Measurements from ENCODE around the gene SIRT2.
"Not testable (repeated sequence)": the region's sequence is repeated elsewhere in the genome, so short reads cannot be mapped to it uniquely, and the experiment has no call there.

Gene SIRT2

DNA sequence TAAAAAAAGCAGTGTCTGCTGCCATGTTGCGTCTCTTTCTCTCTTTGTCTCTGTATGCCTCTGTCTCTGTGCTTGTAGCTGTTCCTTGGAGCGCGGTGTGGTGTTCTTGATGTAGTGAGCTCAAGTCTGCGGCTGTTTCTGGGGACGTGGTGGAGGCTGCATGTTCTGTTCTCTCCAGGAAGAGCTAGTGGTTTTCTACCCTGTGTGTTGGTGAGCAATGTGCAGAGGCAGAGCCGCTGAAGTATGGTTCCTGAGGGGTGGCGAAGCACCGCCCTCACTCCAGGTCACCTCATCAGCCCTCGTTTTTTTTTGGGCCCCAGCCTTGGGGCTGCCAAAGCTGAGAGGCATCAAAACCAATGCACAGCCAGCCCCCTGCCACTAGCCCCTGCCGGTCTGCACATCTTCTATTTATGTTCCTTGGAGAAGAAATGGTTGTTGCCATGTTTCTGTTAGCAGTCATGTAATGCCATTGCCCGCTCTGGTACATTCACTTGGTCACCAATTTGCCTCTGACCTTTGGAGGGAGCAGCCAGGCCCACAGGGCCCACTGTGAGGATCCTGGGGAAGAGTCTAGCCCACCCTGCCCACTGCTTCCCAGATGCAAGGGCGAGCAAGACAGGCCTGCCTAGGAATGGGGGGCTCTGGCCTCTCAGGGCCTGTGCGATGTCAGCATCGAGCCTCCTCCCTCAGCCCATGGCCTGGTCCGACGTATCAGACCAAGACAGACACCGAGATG, 56.8 kb downstream of the SIRT2 start:
- DNase-seq = no peak

DNA sequence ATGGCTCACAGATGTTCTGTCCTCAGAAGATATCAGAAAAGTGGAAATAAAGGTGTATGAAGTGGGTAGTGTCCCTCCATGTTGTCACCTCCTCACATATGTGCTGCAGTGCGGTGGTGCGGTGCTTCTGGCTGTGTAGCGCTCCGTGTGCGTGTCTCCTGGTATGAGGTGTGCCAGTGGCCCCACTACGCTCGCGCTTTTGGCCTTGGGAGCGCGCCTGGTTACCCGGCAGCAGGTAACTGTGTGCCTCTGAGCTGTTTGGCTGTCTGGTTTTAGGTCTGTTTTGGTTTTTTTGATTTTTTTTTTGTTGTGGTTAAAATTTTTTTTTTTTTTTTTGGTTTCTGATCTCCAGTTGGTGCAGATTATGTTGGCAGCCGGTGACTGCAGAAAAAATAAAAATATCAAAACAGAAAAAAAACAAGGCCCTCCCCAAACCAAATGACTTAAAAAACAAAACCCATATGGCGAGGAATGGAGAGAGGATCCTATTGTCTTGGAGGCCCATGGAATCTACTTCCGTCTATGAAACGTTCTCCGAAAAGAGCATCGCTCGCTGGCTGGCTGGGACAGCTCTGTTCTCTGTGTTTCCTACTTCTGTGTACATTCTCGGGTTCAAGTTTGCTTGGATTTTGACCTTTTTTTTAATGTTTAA, 57.5 kb downstream of the SIRT2 start:
- no peak for DNase-seq

DNA sequence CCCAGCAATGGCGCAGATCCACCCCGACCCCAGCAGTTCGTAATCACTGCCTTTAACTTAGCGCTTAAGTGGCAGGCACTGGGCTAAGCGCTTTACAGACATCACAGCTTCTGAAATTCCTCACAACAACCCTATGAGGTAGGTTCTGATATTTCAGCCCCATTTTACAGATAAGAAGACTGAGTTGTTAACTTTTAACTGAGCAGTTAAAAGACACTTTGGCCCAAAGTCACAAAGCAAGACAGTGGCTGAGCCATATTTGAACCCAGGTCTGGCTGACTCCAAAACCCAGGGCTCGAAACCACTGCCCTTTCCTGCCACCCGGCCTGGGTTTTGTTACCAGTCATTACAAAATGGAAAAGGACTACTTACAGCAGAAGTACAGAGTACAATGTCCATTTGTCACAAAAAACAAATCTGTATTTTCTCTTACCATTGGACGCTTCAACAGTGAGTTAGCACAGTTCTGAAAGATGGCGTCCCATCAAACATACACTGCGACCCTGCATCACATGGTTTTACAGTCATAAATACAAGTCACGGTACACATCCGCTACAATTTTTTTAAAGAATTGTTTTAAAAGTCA, 58.1 kb downstream of the SIRT2 start:
- DNase-seq = no peak

DNA sequence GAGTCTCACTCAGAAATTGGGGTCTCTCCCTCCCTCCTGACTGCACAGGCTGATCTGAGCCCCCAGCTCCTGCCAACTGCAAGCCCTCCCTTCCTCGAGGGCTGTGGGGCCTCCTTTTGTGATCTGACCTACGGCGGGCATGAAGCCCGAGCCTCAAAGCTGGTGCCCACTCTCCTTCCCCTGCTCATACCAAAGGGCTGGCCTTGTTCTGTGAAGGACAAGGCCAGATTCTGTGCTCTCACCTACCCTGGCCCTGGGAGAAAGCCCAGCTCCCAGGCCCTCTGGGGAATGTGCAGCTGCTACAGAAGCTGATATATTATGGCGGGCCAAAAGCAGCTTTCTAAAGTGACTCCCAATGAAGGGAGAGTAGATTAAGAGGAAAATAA, 58.8 kb downstream of the SIRT2 start:
- no peak for DNase-seq

DNA sequence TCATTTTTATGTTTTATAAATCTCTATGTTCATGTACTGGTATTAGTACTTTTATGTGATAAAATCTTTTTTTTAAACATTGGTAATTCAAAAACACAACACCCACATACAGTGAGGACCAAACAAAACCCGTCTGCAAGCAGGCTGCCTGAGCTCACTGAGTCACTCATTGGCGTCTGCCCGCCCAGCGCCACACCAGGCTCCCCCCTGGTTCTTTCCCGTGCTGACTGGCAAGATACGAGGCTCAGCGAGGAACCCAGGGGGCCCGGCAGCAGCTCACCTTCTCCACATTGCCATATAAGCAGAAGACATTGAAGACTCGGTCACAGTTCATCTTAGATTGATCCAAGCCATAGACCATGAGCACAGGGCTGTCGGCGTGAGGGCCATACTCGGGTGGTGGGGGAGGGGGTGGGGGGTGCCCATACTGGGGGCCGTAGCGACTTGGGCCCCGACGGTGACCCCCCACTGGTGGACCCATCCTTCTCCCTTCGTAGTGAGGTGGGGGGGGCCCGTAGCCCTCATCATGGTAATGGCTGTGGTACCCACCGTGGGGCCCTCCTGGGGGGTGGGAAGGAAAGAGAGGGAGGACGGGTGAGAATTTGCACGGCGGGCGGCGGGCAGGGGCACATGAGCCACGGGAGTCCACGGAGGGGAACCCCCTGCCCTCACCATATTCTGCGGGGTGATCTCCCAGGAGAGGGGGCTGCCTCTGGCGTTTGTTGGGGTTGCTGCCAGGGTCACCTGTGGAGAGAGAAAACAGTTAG, 59.4 kb downstream of the SIRT2 start:
- DNase-seq = no peak

DNA sequence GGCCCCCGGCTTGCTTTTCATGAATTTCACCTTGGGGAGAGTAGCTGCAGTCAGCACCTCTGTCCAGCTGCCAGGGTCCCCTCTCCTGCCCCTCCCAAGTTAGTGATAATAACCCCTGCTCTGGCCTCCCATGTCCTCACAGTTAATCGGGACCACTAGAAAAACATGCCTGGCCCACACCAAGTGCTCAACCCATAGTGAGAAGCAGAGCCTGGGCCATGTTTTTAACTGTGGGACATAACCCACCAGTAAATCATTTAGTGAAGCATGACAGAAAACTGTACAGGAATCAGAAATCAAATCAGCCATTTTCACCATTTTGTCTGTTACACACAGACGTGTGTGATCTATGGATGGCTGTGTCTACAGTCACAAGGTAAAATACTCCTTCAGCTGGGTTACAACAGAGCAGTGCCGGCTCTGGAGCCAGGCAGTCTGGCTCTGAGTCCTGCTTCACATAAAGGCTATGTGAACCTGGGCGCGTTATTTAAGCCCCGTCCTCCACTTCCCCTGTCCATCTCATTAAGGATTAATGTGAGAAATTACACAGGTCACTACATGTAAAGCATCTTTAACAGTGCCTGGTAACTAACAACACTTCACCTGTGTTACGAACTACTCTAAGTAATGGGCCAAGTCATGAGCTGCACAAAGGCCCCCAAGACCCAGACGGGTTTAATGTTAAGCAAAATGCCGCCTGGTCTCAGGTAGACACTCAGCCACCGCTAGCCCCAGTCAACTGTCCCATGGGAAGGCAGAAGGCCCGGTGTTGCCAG, 60.2 kb downstream of the SIRT2 start:
- DNase-seq = no peak

DNA sequence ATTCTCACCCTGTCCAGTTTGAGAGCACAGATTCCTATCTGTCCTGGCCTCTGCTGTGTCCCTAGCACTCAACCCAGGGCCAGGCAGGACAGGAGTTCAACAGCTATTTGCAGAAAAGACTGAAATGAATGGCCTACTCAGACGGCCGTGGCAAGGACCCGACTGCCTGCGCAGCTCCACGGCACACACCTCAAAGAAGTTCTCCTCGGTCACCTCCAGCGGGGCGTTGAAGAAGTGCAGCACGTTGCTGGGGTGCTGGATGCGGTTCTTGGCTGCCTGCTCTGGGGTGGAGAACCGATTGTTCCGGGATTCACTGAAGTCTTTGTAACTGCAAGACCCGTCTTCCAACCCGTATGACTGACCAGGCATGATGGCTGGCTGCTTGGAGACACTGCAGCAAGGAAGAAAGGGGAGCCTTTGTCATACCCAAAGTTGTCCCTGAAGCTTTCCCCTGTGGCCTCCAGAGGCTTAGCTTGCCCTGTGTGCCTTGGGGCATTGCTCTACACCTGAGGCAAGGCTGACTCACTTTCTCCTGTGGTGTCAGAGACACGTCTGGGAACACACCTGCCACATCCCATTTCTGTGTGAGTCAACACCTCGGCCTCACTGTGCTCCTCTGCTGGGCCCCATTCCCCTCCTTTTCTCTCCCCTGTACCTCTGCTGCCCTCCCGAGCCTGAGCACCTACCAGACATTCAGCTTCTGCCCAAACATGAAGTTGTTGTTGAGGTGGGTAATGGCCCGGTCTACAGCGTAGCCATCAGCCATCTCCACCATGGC, 61.0 kb downstream of the SIRT2 start:
- DNase-seq = peak; percentile 93

DNA sequence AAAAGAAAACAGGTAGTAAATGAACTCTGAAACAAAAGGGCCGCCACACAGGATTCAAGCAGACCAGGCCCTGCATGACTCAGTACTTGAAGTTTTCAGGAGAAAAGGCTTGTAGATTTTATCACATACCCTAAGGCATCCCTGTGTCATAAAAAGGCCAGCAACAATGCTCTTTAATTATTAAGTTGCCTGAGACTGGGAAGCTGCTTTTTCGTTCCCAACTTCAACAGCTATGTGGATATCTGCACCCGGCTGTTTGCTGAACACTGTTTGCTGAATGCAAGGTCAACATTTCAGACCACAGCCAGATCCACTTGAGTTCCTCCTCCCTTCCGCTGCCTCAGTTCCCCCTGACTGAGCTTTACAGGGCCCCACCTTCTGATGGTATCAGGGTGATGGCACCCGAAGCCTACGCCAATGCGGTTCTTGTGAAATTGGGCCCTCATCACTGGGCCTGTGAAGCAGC, 61.7 kb downstream of the SIRT2 start:
- DNase-seq = peak; percentile 94

DNA sequence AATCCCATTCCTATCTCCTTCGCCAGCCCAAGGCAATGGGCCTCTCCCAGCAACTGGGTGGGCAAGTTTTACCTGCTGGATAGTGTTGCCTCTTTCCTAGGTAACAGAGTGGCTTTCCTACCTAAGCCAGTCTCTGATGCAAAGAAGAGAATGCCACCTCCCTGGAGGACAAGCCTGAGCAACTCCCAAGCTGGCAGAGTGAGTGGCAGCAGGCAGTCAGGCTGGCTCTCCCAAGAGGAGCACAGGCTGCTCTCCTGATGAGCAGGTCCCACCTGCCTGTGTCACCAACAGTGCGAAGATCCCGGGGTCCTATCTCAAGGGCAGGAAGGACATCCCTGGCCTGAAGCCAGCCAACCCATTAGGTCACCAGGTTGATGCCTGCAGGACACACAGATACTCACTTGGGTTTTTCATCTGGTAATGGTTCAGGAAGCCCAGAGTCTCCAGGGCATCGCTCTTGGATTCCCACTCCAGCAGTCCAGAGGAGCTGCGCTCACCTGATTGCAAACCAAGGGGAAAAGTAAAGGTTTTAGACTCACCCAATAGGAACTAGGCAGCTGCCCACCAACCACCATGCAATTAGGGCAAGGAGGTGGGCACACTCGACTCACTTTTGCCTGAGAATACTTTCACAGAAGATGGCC, 62.3 kb downstream of the SIRT2 start:
- no peak for DNase-seq

DNA sequence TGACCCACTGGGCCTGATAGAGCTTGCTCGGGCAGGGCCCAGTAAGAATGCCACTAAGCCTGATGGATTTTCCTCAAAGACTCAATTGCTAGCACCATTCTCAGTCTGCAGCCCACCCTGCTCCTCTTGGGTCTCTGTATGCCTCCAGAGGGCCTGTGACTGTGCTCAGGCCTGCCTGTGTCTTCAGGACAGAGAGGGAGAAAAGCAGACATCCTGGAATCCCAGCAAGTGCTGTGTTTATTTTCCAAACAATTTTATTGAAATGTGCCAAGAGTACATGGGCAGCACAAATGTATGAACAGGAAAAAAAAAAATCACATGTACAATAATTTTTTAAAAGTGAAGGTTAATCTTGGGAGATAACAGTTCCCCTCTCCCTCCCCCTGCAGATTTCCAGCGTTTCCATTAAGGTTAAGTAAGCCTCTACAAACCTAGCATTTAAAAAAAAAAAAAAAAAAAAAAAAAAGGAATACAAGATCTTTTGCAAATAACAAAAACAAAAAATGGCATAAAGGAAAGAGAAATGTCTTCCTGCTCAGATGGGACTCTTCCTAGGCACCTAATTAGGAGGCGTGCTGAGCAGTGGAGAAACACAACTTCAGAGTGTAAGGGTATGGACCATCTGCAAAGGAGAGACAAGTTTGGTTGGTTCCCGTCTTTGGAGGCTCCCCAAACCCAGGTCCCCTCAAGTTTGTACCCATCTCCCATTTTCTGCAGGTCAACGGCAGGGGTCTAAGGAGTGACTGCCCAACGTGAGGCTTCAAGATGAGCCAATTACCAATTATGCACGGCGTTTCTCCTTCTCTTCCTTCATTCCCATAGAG, 63.0 kb downstream of the SIRT2 start:
- DNase-seq = no peak

DNA sequence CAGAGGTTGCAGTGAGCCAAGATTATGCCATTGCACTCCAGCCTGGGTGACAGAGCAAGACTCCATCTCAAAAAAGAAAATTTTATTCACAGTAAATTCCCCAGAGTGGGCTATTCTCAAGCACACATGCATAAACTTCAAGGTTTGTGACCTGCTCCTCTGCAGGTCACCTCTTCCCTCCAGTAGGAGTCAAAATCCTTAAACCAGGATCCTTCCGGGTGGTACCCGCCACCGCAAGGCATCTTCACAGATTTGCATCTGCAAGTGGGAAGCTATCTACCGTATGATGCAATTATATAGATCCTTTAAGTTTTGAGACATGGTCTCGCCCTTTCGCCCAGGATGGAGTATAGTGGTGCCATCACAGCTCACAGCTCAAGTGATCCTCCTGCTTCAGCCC, 64.8 kb downstream of the SIRT2 start:
- no peak for DNase-seq

DNA sequence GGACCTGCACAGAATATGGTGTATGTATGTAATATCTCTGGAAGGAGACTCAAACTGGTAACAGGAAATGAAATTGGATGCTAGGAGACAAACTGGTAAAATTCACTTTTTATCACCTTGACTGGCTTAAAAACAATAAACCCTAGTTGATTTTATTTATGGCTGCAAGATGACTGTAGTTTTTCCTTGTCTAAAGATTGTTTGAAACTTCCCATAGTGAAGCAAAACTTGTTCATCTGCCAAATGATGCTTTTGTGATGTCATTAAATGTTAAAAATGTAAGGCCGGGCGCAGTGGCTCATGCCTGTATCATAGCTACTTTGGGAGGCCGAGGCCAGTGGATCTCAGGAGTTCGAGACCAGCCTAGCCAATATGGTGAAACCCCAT, 65.3 kb downstream of the SIRT2 start:
- no peak for DNase-seq

DNA sequence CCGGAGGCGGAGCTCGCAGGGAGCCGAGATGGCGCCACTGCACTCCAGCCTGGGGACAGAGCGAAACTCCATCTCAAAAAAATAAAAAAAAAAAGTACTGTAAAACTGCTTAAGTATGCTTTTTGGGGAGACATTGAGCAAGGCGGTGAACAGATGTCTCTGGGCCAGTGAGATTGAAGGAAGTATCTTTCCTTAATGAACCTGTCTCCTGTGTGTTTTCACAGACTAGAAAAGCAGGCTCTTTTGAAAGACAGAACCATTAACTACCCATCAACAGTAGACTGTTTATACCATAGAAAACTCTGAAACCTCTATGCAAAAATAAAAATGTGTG, 66.4 kb downstream of the SIRT2 start:
- DNase-seq = no peak

DNA sequence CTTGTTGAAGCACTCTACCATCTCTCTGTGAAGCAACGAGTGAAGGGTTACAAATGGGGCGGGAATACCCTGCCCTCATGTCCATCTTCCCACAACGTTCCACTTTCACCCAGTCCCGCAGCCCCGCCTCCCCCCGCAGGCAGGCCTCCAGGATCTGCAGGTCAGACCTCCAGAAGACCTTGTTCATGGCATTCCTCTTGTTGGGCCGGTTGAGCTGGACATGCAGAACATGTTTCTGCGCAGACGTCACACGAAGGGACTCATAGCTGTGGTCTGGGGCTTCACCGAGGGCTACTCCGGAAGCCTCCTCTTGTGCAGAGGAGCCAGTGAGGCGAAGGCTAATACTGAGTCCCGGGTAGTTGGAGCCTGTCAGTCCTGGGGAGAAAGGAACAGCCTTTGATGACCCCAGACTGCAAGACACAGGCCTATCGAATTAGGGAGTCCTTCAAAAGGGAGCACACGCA, 68.2 kb downstream of the SIRT2 start:
- DNase-seq = peak; percentile 99

DNA sequence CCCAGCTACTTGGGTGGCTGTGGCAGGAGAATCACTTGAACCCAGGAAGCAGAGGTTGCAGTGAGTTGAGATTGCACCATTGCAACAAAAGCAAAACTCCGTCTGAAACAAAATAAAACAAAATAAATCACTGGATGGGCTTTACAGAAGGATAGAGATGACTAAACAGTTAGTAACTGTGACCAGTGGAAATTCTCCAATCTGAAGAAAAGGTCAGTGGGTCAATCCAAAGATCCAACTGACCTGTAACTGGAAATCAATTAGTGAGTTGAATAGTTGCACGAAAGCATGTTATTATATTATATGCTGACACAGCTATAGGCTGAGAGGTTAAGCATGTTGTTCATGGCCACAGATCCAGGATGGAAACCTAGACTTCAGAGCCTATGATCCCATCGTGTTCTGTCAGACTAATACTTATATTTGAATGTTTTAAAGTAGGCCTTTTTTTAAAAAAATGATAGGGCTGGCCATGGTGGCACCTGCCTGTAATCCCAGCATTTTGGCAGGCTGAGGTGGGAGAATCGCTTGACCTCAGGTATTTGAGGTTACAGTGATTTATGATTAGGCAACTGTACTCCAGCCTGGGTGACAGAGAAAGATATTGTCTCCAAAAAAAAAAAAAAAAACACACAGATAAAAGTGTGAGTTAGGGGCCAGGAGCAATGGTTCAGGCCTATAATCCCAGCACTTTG, 69.2 kb downstream of the SIRT2 start:
- no peak for DNase-seq

DNA sequence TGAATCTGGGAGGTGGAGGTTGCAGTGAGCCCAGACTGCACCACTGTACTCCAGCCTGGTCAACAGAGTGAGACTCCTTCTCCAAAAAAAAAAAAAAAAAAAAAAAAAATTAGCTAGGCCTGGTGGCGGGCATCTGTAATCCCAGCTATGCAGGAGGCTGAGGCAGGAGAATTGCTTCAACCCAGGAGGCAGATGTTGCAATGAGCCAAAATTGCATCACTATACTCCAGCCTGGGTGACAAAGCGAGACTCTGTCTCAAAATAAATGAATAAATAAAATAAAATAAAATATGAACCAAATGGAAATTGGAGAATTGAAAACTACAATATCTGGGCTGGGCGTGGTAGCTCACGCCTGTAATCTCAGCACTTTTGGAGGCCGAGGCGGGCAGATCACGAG, 70.2 kb downstream of the SIRT2 start:
- DNase-seq = not testable (repeated sequence)
